Liver (tissue), 9 donors: ENCODE results near the gene DYNLT3. TPM values are rescaled to one million over a fixed set of nuclear protein-coding genes. Genes with fewer than 3 reads are reported as not detected.

ENCODE experiments used
- DNase-seq: peaks from one replicate; pipeline ENCODE4 v3.0.0-alpha.2; 2017; ENCODE audit warnings: low spot score
- H3K27ac ChIP-seq, 2 donors: one replicate each; pipeline ENCODE4 v1.7.0; 2013; ENCODE audit warnings: inconsistent platforms in 2 of 2, low read length in 2 of 2, control low read depth in 1 of 2, low read depth in 1 of 2, mild to moderate bottlenecking in 1 of 2
- H3K27me3 ChIP-seq, 4 donors: one replicate each; pipeline versions ENCODE4 v1.6.1 to v1.7.0; 2013; ENCODE audit warnings: low read length in 3 of 4, inconsistent platforms in 1 of 4, mild to moderate bottlenecking in 1 of 4, moderate library complexity in 1 of 4; ENCODE audit not compliant: control insufficient read depth in 4 of 4, insufficient read depth in 4 of 4
- H3K36me3 ChIP-seq, 4 donors: one replicate each; pipeline versions ENCODE4 v1.6.1 to v1.7.0; 2013; ENCODE audit warnings: low read length in 3 of 4, mild to moderate bottlenecking in 3 of 4, low read depth in 1 of 4, moderate library complexity in 1 of 4; ENCODE audit not compliant: control insufficient read depth in 4 of 4, insufficient read depth in 3 of 4
- H3K4me1 ChIP-seq, 4 donors: one replicate each; pipeline versions ENCODE4 v1.6.1 to v1.7.0; 2013; ENCODE audit warnings: low read length in 3 of 4, mild to moderate bottlenecking in 3 of 4, moderate library complexity in 1 of 4; ENCODE audit not compliant: control insufficient read depth in 4 of 4, insufficient read depth in 4 of 4
- H3K4me3 ChIP-seq, 3 donors: one replicate each; pipeline versions ENCODE4 v1.6.1 to v1.7.0; 2013; ENCODE audit warnings: low read length in 3 of 3, control low read depth in 1 of 3, low read depth in 1 of 3, mild to moderate bottlenecking in 1 of 3
- H3K9ac ChIP-seq, 2 donors: one replicate each; pipeline ENCODE4 v1.7.0; 2013; ENCODE audit warnings: low read length in 2 of 2, mild to moderate bottlenecking in 2 of 2, moderate library complexity in 2 of 2, control low read depth in 1 of 2, low read depth in 1 of 2
- H3K9me3 ChIP-seq, 4 donors: one replicate each; pipeline versions ENCODE4 v1.6.1 to v1.7.0; 2013; ENCODE audit warnings: low read length in 3 of 4; ENCODE audit not compliant: control insufficient read depth in 4 of 4
- ATF3 ChIP-seq: IDR thresholded peaks from 2 replicates; pipeline ENCODE4 v1.6.1; 2016; ENCODE audit warnings: antibody characterized with exemption
- CTCF ChIP-seq: fragments of 150-350 bp; IDR thresholded peaks from 2 replicates; pipeline ENCODE4 v1.5.1; 2017; ENCODE audit warnings: improper control_type of control experiment, low read depth, low read length; ENCODE audit not compliant: missing input control
- EGR1 ChIP-seq, 2 donors: IDR thresholded peaks; 2 replicates each; pipeline ENCODE4 v1.6.1; 2016 to 2018; ENCODE audit warnings: antibody characterized with exemption in 2 of 2, low read depth in 2 of 2
- FOXA2 ChIP-seq: IDR thresholded peaks from 2 replicates; pipeline ENCODE4 v1.6.1; 2016; ENCODE audit warnings: antibody characterized with exemption
- GABPA ChIP-seq, 2 donors: IDR thresholded peaks in 1 of 2; conservative IDR thresholded peaks in 1 of 2; 2 replicates each; pipeline ENCODE4 v1.6.1; 2016; ENCODE audit warnings: antibody characterized with exemption in 2 of 2, mild to moderate bottlenecking in 1 of 2, moderate library complexity in 1 of 2
- HNF4A ChIP-seq, 2 donors: conservative IDR thresholded peaks; 2 replicates each; pipeline ENCODE4 v1.6.1; 2016; ENCODE audit warnings: antibody characterized with exemption in 2 of 2, mild to moderate bottlenecking in 2 of 2
- HNF4G ChIP-seq: IDR thresholded peaks from 2 replicates; pipeline ENCODE4 v1.6.1; 2016; ENCODE audit warnings: antibody characterized with exemption
- JUND ChIP-seq, 2 donors: IDR thresholded peaks; 2 replicates each; pipeline ENCODE4 v1.6.1; 2016; ENCODE audit warnings: antibody characterized with exemption in 2 of 2
- MAX ChIP-seq: IDR thresholded peaks from 2 replicates; pipeline ENCODE4 v1.6.1; 2016; ENCODE audit warnings: antibody characterized with exemption
- NR2F2 ChIP-seq: IDR thresholded peaks from 2 replicates; pipeline ENCODE4 v1.6.1; 2016; ENCODE audit warnings: antibody characterized with exemption
- REST ChIP-seq: IDR thresholded peaks from 2 replicates; pipeline ENCODE4 v1.6.1; 2016; ENCODE audit warnings: antibody characterized with exemption, mild to moderate bottlenecking
- RXRA ChIP-seq, 2 donors: IDR thresholded peaks; 2 replicates each; pipeline ENCODE4 v1.6.1; 2017 to 2018; ENCODE audit warnings: antibody characterized with exemption in 2 of 2, mild to moderate bottlenecking in 1 of 2
- SP1 ChIP-seq: IDR thresholded peaks from 2 replicates; pipeline ENCODE4 v1.6.1; 2018; ENCODE audit warnings: antibody characterized with exemption, mild to moderate bottlenecking
- TAF1 ChIP-seq: conservative IDR thresholded peaks from 2 replicates; pipeline ENCODE4 v1.6.1; 2016; ENCODE audit warnings: antibody characterized with exemption, mild to moderate bottlenecking
- YY1 ChIP-seq: IDR thresholded peaks from 2 replicates; pipeline ENCODE4 v1.6.1; 2016; ENCODE audit warnings: antibody characterized with exemption, mild to moderate bottlenecking
- ZBTB33 ChIP-seq: IDR thresholded peaks from 2 replicates; pipeline ENCODE4 v1.6.1; 2016; ENCODE audit warnings: antibody characterized with exemption
- WGBS: extraction: QIAGEN DNeasy Blood & Tissue Kit; methylation state at CpG from one replicate; pipeline ENCODE4 v1.1.7; 2013; 5-methylcytosine and 5-hydroxymethylcytosine counted together
- polyA plus RNA-seq, 2 donors: library from polyadenylated mRNA; stranded (reverse) in 1 of 2; unstranded in 1 of 2; fragments of 200-250 nt in 1 of 2; fragments of >200 nt in 1 of 2; fragmentation: Nextera tagmentation in 1 of 2; extraction: Ambion mirVana in 1 of 2; gene quantifications; one replicate each; pipeline versions ENCODE4 v1.2.1 to v1.2.3, GENCODE V29; 2013 to 2015
- total RNA-seq, 2 donors: library from RNA; depleted of rRNA; stranded (reverse); fragments of >200 nt; gene quantifications; one replicate each; pipeline ENCODE4 v1.2.3, GENCODE V29; 2014
- donor health status: healthy.
- donor health status: healthy.
- donor health status: healthy.
- donor health status: healthy.
- donor health status: healthy.

Gene DYNLT3
- total and polyA plus RNA-seq, 4 donors: 9.5 to 20.7 (median 13.4) TPM

- peaks cover 0 to 1% (median 0%) of the 10 kb centered on the region in 4 donors for H3K4me1 ChIP-seq
- no peak overlapping the region for H3K4me3 ChIP-seq
- H3K27ac ChIP-seq: no peak overlapping the region
- DNase-seq: no peak
- H3K36me3 ChIP-seq: no peaks in the 10 kb centered on the region
- peaks cover 0 to 3% (median 0%) of the 10 kb centered on the region in 4 donors for H3K27me3 ChIP-seq
- no peaks in the 10 kb centered on the region for H3K9me3 ChIP-seq
- 93% methylated on average over 4 of the region's 4 CpGs for WGBS
- no peak overlapping the region for H3K9ac ChIP-seq
- TF ChIP-seq NR2F2 (no peak), SP1 (no peak), MAX (no peak), GABPA (IDR thresholded peaks at IDR 0.05 in 1 of 2, conservative IDR thresholded peaks at IDR 0.05 in 1 of 2) (no peak), RXRA (IDR thresholded peaks at IDR 0.05) (no peak), ZBTB33 (no peak), EGR1 (IDR thresholded peaks at IDR 0.05; ENCODE audit: low read depth in 2 of 2) (no peak), TAF1 (no peak), FOXA2 (no peak), HNF4A (conservative IDR thresholded peaks at IDR 0.05) (no peak), YY1 (no peak), HNF4G (no peak)
Measured at GRCh38 chrX:37876716-37877115, 29.3 kb upstream of the DYNLT3 start.

- Histone ChIP-seq H3K9ac (no peak overlapping the region), H3K9me3 (no peaks in the 10 kb centered on the region), H3K4me3 (no peak overlapping the region), H3K27ac (no peak overlapping the region), H3K36me3 (no peaks in the 10 kb centered on the region), H3K4me1 (peaks cover 0 to 1% (median 0%) of the 10 kb centered on the region in 4 donors), H3K27me3 (peaks cover 0 to 3% (median 0%) of the 10 kb centered on the region in 4 donors)
- 69% methylated on average over 1 of the region's 1 CpG for WGBS
- DNase-seq: no peak
- TF ChIP-seq EGR1 (IDR thresholded peaks at IDR 0.05; ENCODE audit: low read depth in 2 of 2) (no peak), JUND (IDR thresholded peaks at IDR 0.05) (no peak), CTCF (no peak), YY1 (no peak), FOXA2 (no peak), NR2F2 (no peak), RXRA (IDR thresholded peaks at IDR 0.05) (no peak), HNF4G (no peak), ATF3 (no peak), SP1 (no peak), HNF4A (conservative IDR thresholded peaks at IDR 0.05) (no peak)
Measured at GRCh38 chrX:37875675-37876074, 28.3 kb upstream of the DYNLT3 start.

- no peaks in the 10 kb centered on the region for H3K9me3 ChIP-seq
- no peak for DNase-seq
- H3K27ac ChIP-seq: no peak overlapping the region
- H3K9ac ChIP-seq: no peak overlapping the region
- H3K4me3 ChIP-seq: no peak overlapping the region
- H3K27me3 ChIP-seq: no peaks in the 10 kb centered on the region
- H3K36me3 ChIP-seq: no peaks in the 10 kb centered on the region
- WGBS: 81% methylated on average over 1 of the region's 1 CpG
- H3K4me1 ChIP-seq: peaks cover 0 to 3% (median under 1%) of the 10 kb centered on the region in 4 donors
- TF ChIP-seq HNF4A (conservative IDR thresholded peaks at IDR 0.05): no peak
- no peak for TF ChIP-seq CTCF
- no peak for TF ChIP-seq YY1
- TF ChIP-seq MAX: no peak
- TF ChIP-seq REST: no peak
- no peak for TF ChIP-seq HNF4G
Measured at GRCh38 chrX:37873220-37873619, 25.8 kb upstream of the DYNLT3 start.
